Effector CD8-positive, alpha-beta T cell (primary cell): ENCODE results near the gene KRT1.
"Not testable (repeated sequence)": the region's sequence is repeated elsewhere in the genome, so short reads cannot be mapped to it uniquely, and the experiment has no call there.

Experiments used
- DNase-seq: peaks from one replicate; lab custom pipeline; 2025; lab: John Stamatoyannopoulos, UW
- total RNA-seq, 4 experiments: gene quantifications; one replicate each; lab custom pipeline; 2026; lab: John Stamatoyannopoulos, UW

KRT1 gene
- 0 to 194 (median 3.4) reads per million in 4 experiments for total RNA-seq

DNA sequence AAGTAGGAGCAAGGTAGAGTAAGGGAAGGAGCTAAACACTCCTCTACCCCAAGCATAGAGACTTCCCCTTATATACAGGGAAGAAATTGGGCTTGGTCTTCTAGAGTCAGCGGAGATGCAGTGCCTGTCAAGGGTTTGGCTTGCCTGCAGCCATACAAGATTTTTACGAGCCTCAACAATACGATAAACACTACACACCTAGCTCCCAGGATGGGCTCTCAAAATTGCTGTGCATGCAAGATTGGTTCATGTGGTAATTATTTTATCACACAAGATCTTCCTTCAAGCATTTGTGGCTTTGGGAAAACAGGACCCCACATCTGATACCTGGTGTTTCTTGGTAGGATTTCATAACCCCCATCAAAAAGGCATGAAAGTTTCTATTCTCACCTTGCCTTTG, at the start of gene KRT1:
Gene KRT1, minus strand, starts transcription at position 45 of the 400 bp plus-strand sequence. CDS start 59 bp downstream, outside the sequence.
- no peak for DNase-seq

- no peak for DNase-seq
These were observed 48.9 kb upstream of the KRT1 start for GRCh38 chr12:52729147-52729546.

DNA sequence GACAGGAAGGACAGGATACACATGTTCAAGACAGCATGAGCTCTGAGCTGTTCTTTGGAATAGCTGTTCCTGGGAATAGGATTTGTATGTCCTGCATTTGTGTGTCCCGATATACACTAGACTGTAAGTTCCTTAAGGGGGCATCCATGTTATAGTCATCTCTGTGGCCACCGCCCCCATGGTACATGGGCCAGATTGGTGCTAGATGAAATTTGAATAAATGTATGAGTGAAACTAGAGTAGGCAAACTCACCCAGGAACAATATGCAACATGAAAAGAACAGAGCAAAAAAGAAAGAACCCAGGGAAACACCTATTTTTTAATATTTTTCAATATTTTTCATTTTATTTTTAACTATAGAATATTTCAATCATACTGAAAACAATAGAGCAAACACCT, 48.2 kb upstream of the KRT1 start:
- DNase-seq: no peak

DNA sequence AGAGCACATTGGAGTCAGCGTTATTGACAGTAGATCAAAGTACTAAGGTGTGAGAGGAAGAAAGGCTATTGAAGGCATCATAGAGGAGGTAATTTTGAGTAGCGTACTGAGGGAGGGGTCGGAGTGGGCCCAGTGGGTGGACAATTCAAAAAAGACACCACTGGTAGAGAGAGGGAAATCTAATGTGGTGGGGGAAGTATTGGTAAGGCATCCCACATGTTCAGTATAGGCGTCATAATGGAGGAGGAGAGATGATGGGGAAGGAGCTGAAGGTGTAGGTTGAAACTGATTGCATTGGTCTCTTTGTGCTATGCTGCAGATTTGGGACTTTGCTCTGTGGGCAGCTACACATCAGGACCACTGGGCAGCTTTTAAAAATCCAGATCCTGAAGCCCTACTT, 46.8 kb upstream of the KRT1 start:
- no peak for DNase-seq

DNA sequence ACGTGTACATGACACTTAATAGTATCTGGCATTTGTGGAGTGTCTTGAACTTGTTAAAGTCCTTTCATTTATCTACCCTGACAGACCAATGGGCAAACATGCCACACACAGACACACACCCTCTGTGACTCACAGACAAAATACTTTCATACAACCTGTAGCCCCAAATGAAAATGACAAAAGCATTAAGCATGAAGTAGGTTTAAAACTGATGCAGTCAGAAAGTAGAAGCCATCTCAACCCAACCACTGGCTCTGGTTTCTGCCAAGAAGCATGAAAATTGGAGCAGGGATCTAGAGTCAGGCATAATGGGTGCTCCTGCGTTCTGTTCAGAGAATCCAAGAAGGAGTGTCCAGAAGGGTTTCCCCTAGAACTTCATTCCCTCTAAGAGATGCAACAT, 46.2 kb upstream of the KRT1 start:
- no peak for DNase-seq

DNA sequence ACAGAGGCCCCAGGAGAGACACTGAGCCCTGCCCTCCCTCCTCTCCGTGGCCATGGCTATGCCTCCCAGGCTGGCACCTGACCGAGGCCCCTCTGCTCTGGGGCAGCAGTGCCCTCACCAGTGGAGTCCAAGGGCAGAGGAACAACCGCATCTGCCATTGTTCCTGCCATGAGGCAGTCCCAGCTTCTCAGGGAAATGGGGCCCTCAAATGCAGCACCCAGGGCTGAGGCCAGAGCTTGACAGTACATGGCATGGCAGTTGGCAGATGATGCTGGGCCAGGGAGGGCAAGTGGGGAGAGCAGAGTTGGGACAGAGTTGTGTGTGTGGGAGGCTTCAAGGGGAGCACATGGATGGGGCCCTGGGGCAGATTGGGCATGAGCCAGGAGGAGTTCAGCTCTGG, 44.2 kb upstream of the KRT1 start:
- no peak for DNase-seq

DNA sequence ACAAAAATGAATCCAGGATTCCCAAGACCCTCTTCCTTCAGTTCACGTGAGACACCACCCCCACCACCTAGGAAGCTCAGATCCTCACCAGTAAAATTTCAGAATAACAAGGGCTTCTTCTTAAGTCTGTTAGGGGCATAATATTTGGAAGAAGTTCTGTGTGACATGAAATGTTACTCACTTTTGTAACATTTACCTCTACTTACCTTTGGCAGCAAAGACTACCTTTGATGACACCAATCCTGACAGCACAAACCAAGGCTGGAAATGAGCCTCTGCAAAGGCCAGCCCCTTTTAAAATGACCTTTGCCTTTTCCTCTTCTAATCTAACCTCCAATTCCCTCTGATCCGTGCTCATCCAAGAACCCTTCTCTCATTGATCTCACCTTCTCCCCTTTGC, 42.5 kb upstream of the KRT1 start:
- DNase-seq: no peak

GRCh38 chr12:52721838-52722470, 41.7 kb upstream of the KRT1 start:
- DNase-seq: no peak

DNA sequence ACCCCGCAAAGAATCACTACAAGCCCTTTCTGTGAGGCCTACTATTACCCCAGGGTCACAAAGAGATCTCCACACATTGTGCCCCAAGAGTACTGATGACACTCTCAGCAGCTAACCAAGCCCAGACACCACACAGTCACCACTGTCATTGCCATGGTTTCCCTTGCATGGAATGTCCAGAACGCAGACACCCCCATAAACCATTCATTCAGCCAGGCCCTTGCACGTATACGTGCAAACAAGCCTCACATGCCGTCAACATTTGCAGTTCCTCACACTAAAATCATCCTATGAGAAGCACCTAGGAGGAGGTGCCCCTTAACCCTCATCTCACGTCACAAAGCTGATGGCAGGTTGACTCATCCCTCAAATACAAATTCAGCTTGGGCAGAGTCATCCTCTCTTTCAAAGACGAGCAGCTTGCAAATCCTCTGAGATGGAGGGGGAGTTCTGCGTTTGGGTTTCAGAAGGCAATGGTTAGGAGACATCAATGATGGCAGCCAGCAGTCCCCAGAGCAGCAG, 40.2 kb upstream of the KRT1 start:
- no peak for DNase-seq

GRCh38 chr12:52716061-52716460, 35.9 kb upstream of the KRT1 start:
- DNase-seq: no peak

GRCh38 chr12:52715416-52715815, 35.2 kb upstream of the KRT1 start:
- no peak for DNase-seq

DNA sequence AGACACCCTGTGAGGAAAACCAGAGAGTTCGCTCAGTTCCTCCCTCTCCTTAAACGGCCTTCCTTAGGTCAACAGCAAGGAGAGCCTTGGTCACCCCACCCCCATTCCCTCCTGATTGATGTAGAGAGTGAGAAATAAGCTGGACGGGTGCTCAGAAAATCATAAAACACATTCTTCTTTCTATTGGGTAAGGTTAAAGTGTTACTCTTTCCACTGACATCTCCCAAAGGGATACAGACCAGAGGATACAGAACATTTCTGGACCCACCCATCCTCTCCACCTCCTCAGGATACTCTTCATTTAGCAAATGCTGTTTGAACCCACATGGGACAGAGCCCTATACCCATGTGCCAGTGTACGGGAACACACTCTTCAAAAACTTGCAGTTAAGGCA, 34.7 kb upstream of the KRT1 start:
- DNase-seq: no peak

- DNase-seq: no peak
These were observed 34.0 kb upstream of the KRT1 start for GRCh38 chr12:52713960-52714886.

- not testable (repeated sequence) for DNase-seq
These were observed 31.9 kb upstream of the KRT1 start for GRCh38 chr12:52712122-52712521.

DNA sequence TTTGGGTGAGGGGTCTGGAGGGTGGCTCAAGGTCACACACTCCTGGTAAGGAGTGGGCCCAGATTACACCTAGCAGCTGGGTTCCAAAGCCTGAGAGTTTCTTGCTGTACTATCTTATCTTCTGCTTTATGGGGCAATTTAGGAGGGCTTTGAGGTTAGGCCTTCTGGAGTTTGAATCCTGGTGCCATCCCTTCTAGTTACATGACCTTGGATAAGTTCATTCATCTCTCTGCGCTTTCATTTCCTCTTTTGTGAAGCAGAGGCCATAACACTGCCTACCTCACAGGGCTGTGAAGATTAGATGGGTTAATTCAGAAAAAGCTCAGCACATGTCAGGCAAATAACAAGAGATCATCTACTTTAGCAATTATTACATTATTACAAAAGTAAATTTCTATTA, 30.5 kb upstream of the KRT1 start:
- no peak for DNase-seq

GRCh38 chr12:52708010-52708409, 27.8 kb upstream of the KRT1 start:
- DNase-seq: no peak

DNA sequence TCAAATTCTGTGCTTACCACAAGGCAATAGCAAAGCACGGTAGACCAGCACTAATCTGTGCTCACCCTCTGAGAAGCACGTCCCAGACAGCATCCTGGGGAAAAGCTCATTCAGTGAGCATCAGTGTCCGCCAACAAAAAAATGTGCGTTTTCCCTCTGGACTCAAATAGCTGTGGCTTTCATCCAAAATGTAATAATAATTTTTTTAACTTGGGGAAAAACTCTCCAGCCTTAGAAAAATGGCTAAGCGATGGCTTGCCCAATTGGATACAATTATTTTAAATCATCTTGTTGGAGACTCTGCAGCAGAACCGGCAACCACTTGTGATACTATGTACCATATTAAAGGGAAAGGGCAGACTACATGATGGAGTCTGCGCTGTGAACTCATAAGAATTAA, 24.3 kb upstream of the KRT1 start:
- DNase-seq: no peak

DNA sequence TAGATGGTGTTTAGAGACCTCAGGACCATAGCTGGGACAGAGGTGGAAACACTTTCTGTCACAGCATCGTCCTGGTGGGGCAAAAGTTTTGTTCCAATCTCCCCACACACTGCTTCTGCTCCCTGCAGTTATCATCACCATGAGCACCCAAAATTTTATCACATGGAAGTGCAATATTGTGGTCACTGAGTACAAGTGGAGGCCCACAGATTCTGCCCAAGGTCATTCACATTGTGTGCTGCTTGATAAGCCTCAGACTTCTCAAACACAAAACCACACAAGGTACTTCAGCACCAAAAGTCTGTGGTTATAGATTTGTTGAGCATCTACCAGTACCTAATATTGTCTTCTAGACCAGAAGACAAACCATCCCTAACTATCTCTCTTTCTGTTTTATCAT, 23.7 kb upstream of the KRT1 start:
- DNase-seq: no peak

- no peak for DNase-seq
These were observed 23.2 kb upstream of the KRT1 start, which contains the start of gene KRT77 for GRCh38 chr12:52703424-52703823. TSS of gene KRT77 (minus strand) at chr12:52703524. CDS start at chr12:52703434, 90 bp downstream.

GRCh38 chr12:52702338-52702737, 22.1 kb upstream of the KRT1 start:
- DNase-seq: no peak

- no peak for DNase-seq
These were observed 21.1 kb upstream of the KRT1 start for GRCh38 chr12:52701281-52701680.

DNA sequence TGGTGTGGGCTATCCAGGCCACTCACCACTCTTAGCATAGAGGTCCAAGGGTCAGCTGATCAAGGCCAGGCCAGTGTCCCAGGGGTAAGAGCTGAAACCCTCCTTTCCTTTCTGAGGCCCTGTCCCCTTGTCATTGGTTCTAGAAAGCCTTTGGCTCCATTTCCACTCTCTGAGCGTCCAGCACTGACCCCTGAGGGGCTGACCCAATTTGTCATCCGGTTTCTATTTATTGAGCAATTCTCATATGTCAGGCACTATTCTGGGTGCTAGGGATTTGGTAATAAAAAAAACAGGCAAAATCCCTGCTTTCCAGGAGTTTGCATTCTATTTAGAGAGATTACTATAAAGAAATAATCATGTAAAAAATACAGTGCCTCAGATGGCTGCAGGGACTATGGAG, 19.8 kb upstream of the KRT1 start:
- DNase-seq: no peak

DNA sequence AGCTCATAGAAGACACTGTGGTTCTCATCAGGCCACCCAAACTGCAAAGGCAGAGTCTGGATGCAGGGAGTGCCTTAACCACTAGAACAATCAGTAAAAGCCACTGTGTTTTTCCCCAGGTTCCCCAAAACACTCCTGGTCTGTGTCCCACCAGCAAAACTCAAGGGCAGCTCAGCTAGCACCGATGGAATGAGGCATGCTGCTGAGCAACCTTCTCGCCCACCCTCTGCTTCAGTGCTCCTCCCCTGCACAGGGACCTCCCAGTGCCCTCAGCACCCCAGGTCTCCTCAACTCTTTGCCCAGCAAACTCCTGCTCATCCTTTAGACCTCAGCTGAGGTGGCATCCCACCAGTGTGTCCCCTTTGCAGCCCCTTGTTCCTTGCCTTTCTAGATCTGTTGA, 19.2 kb upstream of the KRT1 start:
- DNase-seq: no peak
